ENCODE measurements around the gene NECTIN1. TPM values are rescaled to one million over a fixed set of nuclear protein-coding genes. Genes with fewer than 3 reads are reported as not detected.

NECTIN1 gene
- total RNA-seq, 2 donors from 2014 or later, result 29.3 to 45.3 TPM

DNA sequence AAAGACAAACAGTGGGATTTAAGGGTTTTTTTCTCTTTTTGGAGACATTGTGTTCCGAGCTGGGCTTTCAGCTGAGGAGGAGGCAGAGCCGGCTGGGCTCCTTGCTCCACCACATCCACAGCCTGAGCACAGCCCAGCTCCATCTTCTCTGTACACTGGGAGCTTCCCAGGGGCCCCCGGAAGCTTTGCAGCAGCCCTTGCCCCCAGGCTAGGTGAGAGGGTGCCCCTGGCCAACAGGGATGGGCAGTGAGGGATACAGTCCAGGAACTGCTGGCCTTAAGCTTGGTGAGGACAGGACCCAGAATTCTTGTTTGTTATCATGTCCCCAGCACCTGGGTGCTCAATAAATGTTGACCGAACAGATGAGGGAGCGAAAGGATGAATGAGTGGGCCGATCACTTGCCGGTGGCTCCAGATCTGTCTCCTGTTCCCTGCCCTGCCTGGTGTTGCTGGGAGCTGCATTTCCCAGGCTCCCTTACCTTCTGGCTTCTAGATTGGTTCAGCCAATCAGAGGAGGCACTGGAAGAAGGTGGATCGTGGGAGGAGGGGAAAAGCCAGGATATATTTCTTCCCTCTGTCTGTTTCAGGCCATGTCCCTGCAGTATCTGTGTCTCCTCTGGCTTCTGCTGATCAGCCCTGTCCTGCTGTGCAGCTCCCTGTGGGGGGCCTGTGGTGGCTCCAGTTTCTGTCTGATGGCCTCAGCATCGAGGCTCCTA lies 26.5 kb upstream of the NECTIN1 start:
- Mint-ChIP-seq H3K36me3 (ENCODE audit: low read depth) (no peaks in the 10 kb centered on the region), H3K27me3 (ENCODE audit: insufficient read depth) (peaks cover 25% of the 10 kb centered on the region), H3K4me3 (no peak overlapping the region), H3K9me3 (no peaks in the 10 kb centered on the region), H3K27ac (no peak overlapping the region), H3K4me1 (peaks cover 6% of the 10 kb centered on the region)
- Histone ChIP-seq H3K4me3 (ENCODE audit: low read length) (no peak overlapping the region), H3K36me3 (ENCODE audit: control insufficient read depth, insufficient read depth, low read length) (no peaks in the 10 kb centered on the region), H3K9ac (ENCODE audit: extremely low read depth, low read length, poor library complexity, severe bottlenecking) (no peak overlapping the region), H3K9me3 (ENCODE audit: control insufficient read depth, low read length) (no peaks in the 10 kb centered on the region), H3K4me1 (ENCODE audit: control insufficient read depth, insufficient read depth, low read length) (no peaks in the 10 kb centered on the region), H3K27ac (ENCODE audit: low read depth, low read length) (no peak overlapping the region), H3K27me3 (ENCODE audit: control insufficient read depth, insufficient read depth, low read length, poor library complexity, severe bottlenecking) (peaks cover 2% of the 10 kb centered on the region)
- TF ChIP-seq, protein P1, sequence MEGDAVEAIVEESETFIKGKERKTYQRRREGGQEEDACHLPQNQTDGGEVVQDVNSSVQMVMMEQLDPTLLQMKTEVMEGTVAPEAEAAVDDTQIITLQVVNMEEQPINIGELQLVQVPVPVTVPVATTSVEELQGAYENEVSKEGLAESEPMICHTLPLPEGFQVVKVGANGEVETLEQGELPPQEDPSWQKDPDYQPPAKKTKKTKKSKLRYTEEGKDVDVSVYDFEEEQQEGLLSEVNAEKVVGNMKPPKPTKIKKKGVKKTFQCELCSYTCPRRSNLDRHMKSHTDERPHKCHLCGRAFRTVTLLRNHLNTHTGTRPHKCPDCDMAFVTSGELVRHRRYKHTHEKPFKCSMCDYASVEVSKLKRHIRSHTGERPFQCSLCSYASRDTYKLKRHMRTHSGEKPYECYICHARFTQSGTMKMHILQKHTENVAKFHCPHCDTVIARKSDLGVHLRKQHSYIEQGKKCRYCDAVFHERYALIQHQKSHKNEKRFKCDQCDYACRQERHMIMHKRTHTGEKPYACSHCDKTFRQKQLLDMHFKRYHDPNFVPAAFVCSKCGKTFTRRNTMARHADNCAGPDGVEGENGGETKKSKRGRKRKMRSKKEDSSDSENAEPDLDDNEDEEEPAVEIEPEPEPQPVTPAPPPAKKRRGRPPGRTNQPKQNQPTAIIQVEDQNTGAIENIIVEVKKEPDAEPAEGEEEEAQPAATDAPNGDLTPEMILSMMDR (conservative IDR thresholded peaks at IDR 0.05), result no peak
- DNase-seq, result peak; percentile 65
- 75 to 87% methylated on average over 8 to 9 of the region's 9 CpGs for WGBS, 2 experiments (ENCODE audit: insufficient coverage in 1 of 2, insufficient read length in 1 of 2)

DNA sequence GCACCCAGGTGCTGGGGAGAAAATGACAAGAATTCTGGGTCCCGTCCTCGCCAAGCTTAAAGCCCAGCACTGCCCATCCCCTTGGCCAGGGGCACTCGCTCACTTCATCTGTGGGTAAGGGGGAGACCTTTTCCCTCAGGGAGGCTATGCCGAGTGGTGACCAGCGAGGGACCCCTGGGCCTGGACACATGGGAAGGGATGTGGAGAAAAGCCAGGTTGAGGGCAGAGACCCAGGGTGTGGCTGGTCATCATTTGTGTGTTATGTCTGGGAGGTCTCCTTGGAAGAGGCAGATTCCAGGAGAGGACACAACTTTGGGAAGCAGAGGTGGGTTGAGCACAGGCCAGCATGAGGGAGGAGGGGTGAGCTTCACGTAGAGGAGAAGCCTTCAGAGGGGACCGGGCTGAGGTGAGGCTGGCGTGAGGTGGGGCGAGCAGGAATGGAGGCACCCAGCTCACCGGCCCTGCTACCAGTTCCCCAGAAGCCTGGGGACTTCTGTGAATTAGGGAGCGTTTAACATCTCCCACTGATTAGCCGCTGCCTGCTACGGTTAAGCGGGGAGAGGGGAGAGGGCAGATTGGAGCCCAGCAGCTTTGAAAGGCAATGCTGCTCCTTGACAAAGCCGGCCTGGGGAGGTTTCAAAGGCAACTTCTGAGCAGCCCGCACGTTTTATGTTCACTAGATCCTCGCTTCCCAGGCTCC lies 25.8 kb upstream of the NECTIN1 start:
- no peak overlapping the region for H3K27ac ChIP-seq (ENCODE audit: low read depth, low read length)
- H3K27ac Mint-ChIP-seq, result no peak overlapping the region
- no peak overlapping the region for H3K4me3 Mint-ChIP-seq
- WGBS, 2 experiments (ENCODE audit: insufficient coverage in 1 of 2, insufficient read length in 1 of 2), result 79 to 83% methylated on average over 12 to 18 of the region's 18 CpGs
- H3K27me3 ChIP-seq (ENCODE audit: control insufficient read depth, insufficient read depth, low read length, poor library complexity, severe bottlenecking), result no peaks in the 10 kb centered on the region
- no peaks in the 10 kb centered on the region for H3K36me3 ChIP-seq (ENCODE audit: control insufficient read depth, insufficient read depth, low read length)
- DNase-seq, result no peak
- no peaks in the 10 kb centered on the region for H3K36me3 Mint-ChIP-seq (ENCODE audit: low read depth)
- H3K4me1 ChIP-seq (ENCODE audit: control insufficient read depth, insufficient read depth, low read length), result no peaks in the 10 kb centered on the region
- no peaks in the 10 kb centered on the region for H3K9me3 Mint-ChIP-seq
- no peak overlapping the region for H3K4me3 ChIP-seq (ENCODE audit: low read length)
- no peaks in the 10 kb centered on the region for H3K9me3 ChIP-seq (ENCODE audit: control insufficient read depth, low read length)
- H3K4me1 Mint-ChIP-seq, result peaks cover 6% of the 10 kb centered on the region
- TF ChIP-seq, protein P1 (conservative IDR thresholded peaks at IDR 0.05), result no peak
- H3K9ac ChIP-seq (ENCODE audit: extremely low read depth, low read length, poor library complexity, severe bottlenecking), result no peak overlapping the region
- peaks cover 24% of the 10 kb centered on the region for H3K27me3 Mint-ChIP-seq (ENCODE audit: insufficient read depth)

DNA sequence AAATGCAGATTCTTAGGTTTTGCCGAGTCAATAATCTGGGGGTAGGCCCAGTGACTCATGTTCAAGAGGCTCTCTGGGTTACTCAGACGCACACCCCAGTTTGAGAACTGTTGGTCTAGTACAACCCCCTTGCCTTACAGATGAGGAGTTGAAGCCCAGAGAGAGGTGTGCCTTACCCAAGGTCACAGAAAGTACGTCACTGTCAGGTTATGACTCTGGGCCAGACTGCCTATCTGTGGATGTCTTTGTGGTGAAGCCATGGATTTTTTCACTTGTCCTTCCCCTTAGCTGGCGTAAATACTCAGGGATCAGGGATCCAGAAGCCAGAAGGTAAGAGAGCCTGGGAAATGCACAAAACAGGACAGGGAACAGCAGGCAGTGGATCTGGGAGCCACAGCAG lies 25.2 kb upstream of the NECTIN1 start:
- Mint-ChIP-seq H3K27me3 (ENCODE audit: insufficient read depth) (peaks cover 24% of the 10 kb centered on the region), H3K36me3 (ENCODE audit: low read depth) (no peaks in the 10 kb centered on the region), H3K27ac (no peak overlapping the region), H3K4me1 (peaks cover 6% of the 10 kb centered on the region), H3K4me3 (no peak overlapping the region), H3K9me3 (no peaks in the 10 kb centered on the region)
- Histone ChIP-seq H3K27me3 (ENCODE audit: control insufficient read depth, insufficient read depth, low read length, poor library complexity, severe bottlenecking) (no peaks in the 10 kb centered on the region), H3K4me3 (ENCODE audit: low read length) (no peak overlapping the region), H3K36me3 (ENCODE audit: control insufficient read depth, insufficient read depth, low read length) (no peaks in the 10 kb centered on the region), H3K9me3 (ENCODE audit: control insufficient read depth, low read length) (no peaks in the 10 kb centered on the region), H3K4me1 (ENCODE audit: control insufficient read depth, insufficient read depth, low read length) (no peaks in the 10 kb centered on the region), H3K9ac (ENCODE audit: extremely low read depth, low read length, poor library complexity, severe bottlenecking) (no peak overlapping the region), H3K27ac (ENCODE audit: low read depth, low read length) (no peak overlapping the region)
- DNase-seq, result no peak
- TF ChIP-seq, protein P1 (conservative IDR thresholded peaks at IDR 0.05), result no peak
- 92% methylated on average over 3 to 4 of the region's 4 CpGs for WGBS, 2 experiments (ENCODE audit: insufficient coverage in 1 of 2, insufficient read length in 1 of 2)

Measured in endodermal cell (in vitro differentiated cells).